Measurements from ENCODE around the gene DPP7. TPM values are rescaled to one million over a fixed set of nuclear protein-coding genes. Genes with fewer than 3 reads are reported as not detected.

The DPP7 gene
- total RNA-seq, 2 experiments from 2014 or later: 344 to 349 TPM

GRCh38 chr9:137107982-137108381, 6.6 kb downstream of the DPP7 start:
- TF ChIP-seq, protein P1, sequence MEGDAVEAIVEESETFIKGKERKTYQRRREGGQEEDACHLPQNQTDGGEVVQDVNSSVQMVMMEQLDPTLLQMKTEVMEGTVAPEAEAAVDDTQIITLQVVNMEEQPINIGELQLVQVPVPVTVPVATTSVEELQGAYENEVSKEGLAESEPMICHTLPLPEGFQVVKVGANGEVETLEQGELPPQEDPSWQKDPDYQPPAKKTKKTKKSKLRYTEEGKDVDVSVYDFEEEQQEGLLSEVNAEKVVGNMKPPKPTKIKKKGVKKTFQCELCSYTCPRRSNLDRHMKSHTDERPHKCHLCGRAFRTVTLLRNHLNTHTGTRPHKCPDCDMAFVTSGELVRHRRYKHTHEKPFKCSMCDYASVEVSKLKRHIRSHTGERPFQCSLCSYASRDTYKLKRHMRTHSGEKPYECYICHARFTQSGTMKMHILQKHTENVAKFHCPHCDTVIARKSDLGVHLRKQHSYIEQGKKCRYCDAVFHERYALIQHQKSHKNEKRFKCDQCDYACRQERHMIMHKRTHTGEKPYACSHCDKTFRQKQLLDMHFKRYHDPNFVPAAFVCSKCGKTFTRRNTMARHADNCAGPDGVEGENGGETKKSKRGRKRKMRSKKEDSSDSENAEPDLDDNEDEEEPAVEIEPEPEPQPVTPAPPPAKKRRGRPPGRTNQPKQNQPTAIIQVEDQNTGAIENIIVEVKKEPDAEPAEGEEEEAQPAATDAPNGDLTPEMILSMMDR (IDR thresholded peaks at IDR 0.05): no peak
- H3K4me1 Mint-ChIP-seq (ENCODE audit: low read depth): no peaks in the 10 kb centered on the region
- no peak overlapping the region for H3K4me3 ChIP-seq (ENCODE audit: low read length)
- no peaks in the 10 kb centered on the region for H3K27me3 ChIP-seq (ENCODE audit: control insufficient read depth in 1 of 2, insufficient read depth in 2 of 2, low read length in 2 of 2)
- H3K27ac Mint-ChIP-seq: no peak overlapping the region
- H3K4me3 Mint-ChIP-seq: no peak overlapping the region
- H3K27ac ChIP-seq (ENCODE audit: low read depth in 1 of 2, low read length in 2 of 2): no peak overlapping the region
- no peaks in the 10 kb centered on the region for H3K9me3 ChIP-seq (ENCODE audit: control insufficient read depth in 1 of 2, insufficient read depth in 1 of 2, low read length in 2 of 2)
- ATAC-seq (ENCODE audit: poor library complexity) (no peak), DNase-seq (no peak)
- no peaks in the 10 kb centered on the region for H3K27me3 Mint-ChIP-seq
- no peaks in the 10 kb centered on the region for H3K9me3 Mint-ChIP-seq
- ChIA-PET CTCF (interaction anchor here (1.0 kb wide), 1 partner anchor 10 kb away, joined by 5 read pairs; no protein-coding TSS in a partner anchor), POLR2A (interaction anchor here (0.5 to 1.8 kb wide), 3 partner anchors 12 to 169 kb away, joined by 3 to 6 read pairs (median 3); no protein-coding TSS in a partner anchor)
- H3K36me3 Mint-ChIP-seq (ENCODE audit: low read depth): peaks cover 22% of the 10 kb centered on the region
- intact Hi-C loops (cut with DNase I, micrococcal nuclease): no loop called here
- peaks cover 12% of the 10 kb centered on the region for H3K4me1 ChIP-seq (ENCODE audit: insufficient read depth, low read length)
- peaks cover 95% of the 10 kb centered on the region for H3K36me3 ChIP-seq (ENCODE audit: insufficient read depth, low read length)

DNA sequence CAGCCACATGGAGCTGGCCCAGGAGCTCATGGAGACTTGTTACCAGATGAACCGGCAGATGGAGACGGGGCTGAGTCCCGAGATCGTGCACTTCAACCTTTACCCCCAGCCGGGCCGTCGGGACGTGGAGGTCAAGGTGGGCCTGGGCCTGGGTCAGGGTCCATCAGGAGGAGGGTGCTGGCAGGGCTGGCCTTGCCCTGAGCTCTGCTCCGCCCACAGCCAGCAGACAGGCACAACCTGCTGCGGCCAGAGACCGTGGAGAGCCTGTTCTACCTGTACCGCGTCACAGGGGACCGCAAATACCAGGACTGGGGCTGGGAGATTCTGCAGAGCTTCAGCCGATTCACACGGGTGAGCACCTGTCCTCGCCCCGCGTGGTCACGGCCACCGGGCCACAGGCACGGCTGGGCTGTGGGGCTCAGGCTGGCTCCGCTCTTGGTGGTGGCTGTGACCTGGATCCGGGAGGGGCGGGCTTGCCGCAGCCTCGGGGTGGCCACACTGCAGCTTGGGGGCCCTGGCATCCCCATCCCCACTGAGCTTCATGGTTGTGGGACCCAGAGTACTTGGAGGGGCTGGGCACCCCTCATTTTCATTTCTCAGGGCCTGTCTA, 7.1 kb downstream of the DPP7 start:
- POLR2A ChIA-PET: interaction anchor here (0.8 kb wide), 1 partner anchor 133 kb away, joined by 3 read pairs; no protein-coding TSS in a partner anchor
- Mint-ChIP-seq H3K36me3 (ENCODE audit: low read depth) (peaks cover 20% of the 10 kb centered on the region), H3K9me3 (no peaks in the 10 kb centered on the region), H3K27me3 (no peaks in the 10 kb centered on the region), H3K4me3 (no peak overlapping the region), H3K27ac (no peak overlapping the region), H3K4me1 (ENCODE audit: low read depth) (no peaks in the 10 kb centered on the region)
- H3K9me3 ChIP-seq (ENCODE audit: control insufficient read depth in 1 of 2, insufficient read depth in 1 of 2, low read length in 2 of 2): no peaks in the 10 kb centered on the region
- intact Hi-C loops (cut with DNase I, micrococcal nuclease): no loop called here
- no peak for DNase-seq
- H3K4me1 ChIP-seq (ENCODE audit: insufficient read depth, low read length): peaks cover 6% of the 10 kb centered on the region
- CTCF ChIA-PET: interaction anchor here (1.0 kb wide), 1 partner anchor 11 kb away, joined by 5 read pairs; no protein-coding TSS in a partner anchor
- no peak overlapping the region for H3K27ac ChIP-seq (ENCODE audit: low read depth in 1 of 2, low read length in 2 of 2)
- no peaks in the 10 kb centered on the region for H3K27me3 ChIP-seq (ENCODE audit: control insufficient read depth in 1 of 2, insufficient read depth in 2 of 2, low read length in 2 of 2)
- H3K36me3 ChIP-seq (ENCODE audit: insufficient read depth, low read length): peaks cover 95% of the 10 kb centered on the region
- no peak overlapping the region for H3K4me3 ChIP-seq (ENCODE audit: low read length)
- TF ChIP-seq, protein P1 (IDR thresholded peaks at IDR 0.05): no peak
- ATAC-seq (ENCODE audit: poor library complexity): no peak

DNA sequence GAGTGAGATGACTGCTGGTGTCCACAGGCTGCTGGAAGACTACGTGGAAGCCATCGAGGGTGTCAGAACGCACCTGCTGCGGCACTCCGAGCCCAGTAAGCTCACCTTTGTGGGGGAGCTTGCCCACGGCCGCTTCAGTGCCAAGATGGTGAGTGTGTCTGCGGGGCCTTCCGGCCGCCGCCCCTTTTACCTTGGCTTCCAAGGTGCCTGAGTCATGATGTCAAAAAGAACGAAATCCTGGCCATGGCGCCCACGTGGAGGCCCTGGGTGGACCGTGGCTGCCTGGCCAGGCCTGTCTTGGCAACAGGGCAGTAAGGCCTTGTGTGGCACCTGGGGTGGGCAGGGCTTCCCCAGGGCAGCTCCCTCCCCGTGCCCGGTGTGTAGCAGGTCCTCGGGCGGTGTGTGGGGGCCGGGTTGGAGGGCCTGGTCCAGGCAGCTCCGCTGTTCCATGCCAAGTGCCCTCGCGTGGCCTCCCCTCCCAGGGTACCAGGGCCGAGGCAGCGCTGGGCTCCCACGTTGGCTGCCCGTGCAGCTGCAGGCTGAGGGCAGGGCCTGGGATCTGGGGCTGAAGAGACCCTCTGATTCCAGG, 7.8 kb downstream of the DPP7 start:
- POLR2A ChIA-PET: no interaction called here
- no peak overlapping the region for H3K4me3 Mint-ChIP-seq
- CTCF ChIA-PET: interaction anchor here (1.0 kb wide), 1 partner anchor 12 kb away, joined by 5 read pairs; no protein-coding TSS in a partner anchor
- H3K9me3 Mint-ChIP-seq: no peaks in the 10 kb centered on the region
- H3K27ac Mint-ChIP-seq: no peak overlapping the region
- intact Hi-C loops (cut with DNase I, micrococcal nuclease): no loop called here
- Histone ChIP-seq H3K4me1 (ENCODE audit: insufficient read depth, low read length) (no peaks in the 10 kb centered on the region), H3K4me3 (ENCODE audit: low read length) (no peak overlapping the region), H3K27ac (ENCODE audit: low read depth in 1 of 2, low read length in 2 of 2) (no peak overlapping the region), H3K9me3 (ENCODE audit: control insufficient read depth in 1 of 2, insufficient read depth in 1 of 2, low read length in 2 of 2) (no peaks in the 10 kb centered on the region), H3K27me3 (ENCODE audit: control insufficient read depth in 1 of 2, insufficient read depth in 2 of 2, low read length in 2 of 2) (no peaks in the 10 kb centered on the region), H3K36me3 (ENCODE audit: insufficient read depth, low read length) (peaks cover 95% of the 10 kb centered on the region)
- no peaks in the 10 kb centered on the region for H3K4me1 Mint-ChIP-seq (ENCODE audit: low read depth)
- no peaks in the 10 kb centered on the region for H3K27me3 Mint-ChIP-seq
- H3K36me3 Mint-ChIP-seq (ENCODE audit: low read depth): peaks cover 20% of the 10 kb centered on the region
- ATAC-seq (ENCODE audit: poor library complexity) (no peak), DNase-seq (no peak)
- TF ChIP-seq, protein P1 (IDR thresholded peaks at IDR 0.05): no peak

Measured in CD4-positive, alpha-beta T cell (primary cell).